SJCRH30 (cell line): ENCODE results near the gene YES1. TPM values are rescaled to one million over a fixed set of nuclear protein-coding genes. Genes with fewer than 3 reads are reported as not detected.

ENCODE experiments used
- DNase-seq, 2 experiments: peaks; one replicate each; pipeline ENCODE4 v3.0.0-alpha.2; 2015 to 2020
- H3K27ac ChIP-seq: fragments of 250-450 bp; sonication (Bioruptor Pico); 2 replicates; pipeline ENCODE4 v1.5.1; 2020; ENCODE audit warnings: mild to moderate bottlenecking, moderate library complexity
- H3K27me3 ChIP-seq: fragments of 250-450 bp; sonication (Bioruptor Pico); 2 replicates; pipeline ENCODE4 v1.5.1; 2020; ENCODE audit warnings: mild to moderate bottlenecking, moderate library complexity
- H3K36me3 ChIP-seq: fragments of 250-450 bp; sonication (Bioruptor Pico); 2 replicates; pipeline ENCODE4 v1.5.1; 2020; ENCODE audit warnings: mild to moderate bottlenecking, moderate library complexity
- H3K4me1 ChIP-seq: fragments of 250-450 bp; sonication (Bioruptor Pico); 2 replicates; pipeline ENCODE4 v1.5.1; 2020; ENCODE audit warnings: mild to moderate bottlenecking, moderate library complexity
- H3K4me3 ChIP-seq: fragments of 250-450 bp; sonication (Bioruptor Pico); 2 replicates; pipeline ENCODE4 v1.5.1; 2020; ENCODE audit warnings: mild to moderate bottlenecking, moderate library complexity
- H3K9me3 ChIP-seq: fragments of 250-450 bp; sonication (Bioruptor Pico); replicated peaks from 2 replicates; pipeline ENCODE4 v1.5.1; 2020; ENCODE audit warnings: mild to moderate bottlenecking, moderate library complexity
- total RNA-seq: library from RNA; depleted of rRNA; stranded (reverse); fragments of >200 nt; shearing (Covaris generic); gene quantifications from 2 replicates; pipeline ENCODE4 v1.2.3, GENCODE V29; 2014

YES1 gene
- total RNA-seq, 1 experiment from 2014 or later: 185 TPM

DNA sequence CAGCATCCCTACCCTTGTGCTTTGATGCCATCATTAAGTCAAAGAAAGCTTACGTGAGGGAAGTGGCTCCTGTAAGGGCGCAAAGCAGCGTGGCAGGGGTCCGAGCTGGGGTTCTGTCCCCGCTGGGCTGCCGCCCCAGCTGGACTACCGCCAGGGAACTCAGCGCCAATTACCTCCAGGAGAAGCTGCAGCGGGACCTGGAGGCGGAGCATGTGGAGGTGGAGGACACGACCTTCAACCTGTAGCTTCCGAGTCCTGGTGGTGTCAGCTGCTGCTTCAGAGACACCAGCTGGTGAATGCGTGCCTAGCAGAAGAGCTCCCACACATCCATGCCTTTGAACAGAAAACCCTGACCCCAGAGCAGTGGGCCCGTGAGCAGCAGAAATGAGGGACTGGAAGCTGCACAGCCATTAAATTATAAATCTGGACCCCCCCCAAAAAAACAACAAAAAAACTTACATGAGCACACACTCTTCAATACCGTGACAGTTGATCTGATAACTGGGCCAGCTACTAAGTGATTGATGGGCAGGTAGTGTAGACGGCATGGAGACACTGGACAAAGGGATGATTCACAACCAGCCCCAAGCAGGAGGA is 20.1 kb upstream of the YES1 start:
- Histone ChIP-seq H3K9me3 (no peaks in the 10 kb centered on the region), H3K4me1 (peaks cover 7% of the 10 kb centered on the region), H3K4me3 (no peak overlapping the region), H3K27me3 (no peaks in the 10 kb centered on the region), H3K36me3 (no peaks in the 10 kb centered on the region), H3K27ac (no peak overlapping the region)
- peak; percentile 21 to 34 for DNase-seq

DNA sequence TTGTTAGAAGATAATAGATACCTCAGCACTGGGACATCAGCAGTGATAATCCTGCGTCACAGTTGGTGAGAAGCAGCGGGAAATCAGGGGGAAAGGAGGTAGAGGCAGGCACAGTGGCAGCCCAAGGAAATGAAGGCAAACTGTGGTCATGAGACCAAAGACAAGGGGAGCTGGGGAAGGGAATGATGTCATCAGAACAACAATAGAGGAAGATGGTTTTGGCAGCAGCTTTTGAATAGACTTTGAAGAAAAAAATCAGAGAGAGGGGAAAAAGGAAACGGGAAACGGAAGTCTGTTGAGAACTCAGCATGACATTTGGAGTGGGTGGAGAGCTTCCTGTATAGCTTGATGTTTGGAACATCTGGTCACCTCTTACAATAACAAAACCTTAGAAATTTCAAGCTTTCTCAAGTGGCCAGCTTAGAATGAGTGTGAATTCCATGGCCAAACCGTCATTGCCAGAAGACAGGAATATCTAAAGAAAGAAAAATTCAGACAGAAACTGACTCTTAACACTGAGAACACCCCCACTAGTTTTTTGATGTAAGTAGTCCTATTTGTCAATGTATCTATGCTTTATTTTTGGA is 18.4 kb upstream of the YES1 start:
- H3K4me1 ChIP-seq: peaks cover 7% of the 10 kb centered on the region
- peak overlapping the region; percentile 38 for H3K27ac ChIP-seq
- peak; percentile 42 to 71 for DNase-seq
- H3K9me3 ChIP-seq: no peaks in the 10 kb centered on the region
- H3K4me3 ChIP-seq: peak overlapping the region; percentile 14
- H3K36me3 ChIP-seq: no peaks in the 10 kb centered on the region
- H3K27me3 ChIP-seq: no peaks in the 10 kb centered on the region

DNA sequence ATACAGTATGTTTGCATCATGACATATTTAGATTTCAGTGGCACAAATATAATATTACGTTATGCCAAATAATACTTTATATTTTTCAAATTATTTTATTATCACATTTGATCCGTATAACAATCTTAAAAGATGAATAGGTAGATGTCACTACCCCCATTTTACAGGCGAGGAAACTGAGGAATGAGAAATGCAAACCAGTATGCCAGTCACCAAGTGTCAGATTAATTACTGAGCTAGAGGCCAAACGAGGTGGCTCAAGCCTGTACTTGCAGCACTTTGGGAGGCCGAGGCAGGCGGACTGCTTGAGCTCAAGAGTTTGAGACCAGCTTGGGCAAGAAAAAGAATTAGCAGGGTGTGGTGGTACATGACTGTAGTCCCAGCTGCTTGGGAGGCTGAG is 17.4 kb upstream of the YES1 start:
- no peak overlapping the region for H3K4me3 ChIP-seq
- H3K27ac ChIP-seq: no peak overlapping the region
- no peaks in the 10 kb centered on the region for H3K9me3 ChIP-seq
- no peaks in the 10 kb centered on the region for H3K27me3 ChIP-seq
- DNase-seq: no peak
- H3K36me3 ChIP-seq: no peaks in the 10 kb centered on the region
- H3K4me1 ChIP-seq: peaks cover 7% of the 10 kb centered on the region

DNA sequence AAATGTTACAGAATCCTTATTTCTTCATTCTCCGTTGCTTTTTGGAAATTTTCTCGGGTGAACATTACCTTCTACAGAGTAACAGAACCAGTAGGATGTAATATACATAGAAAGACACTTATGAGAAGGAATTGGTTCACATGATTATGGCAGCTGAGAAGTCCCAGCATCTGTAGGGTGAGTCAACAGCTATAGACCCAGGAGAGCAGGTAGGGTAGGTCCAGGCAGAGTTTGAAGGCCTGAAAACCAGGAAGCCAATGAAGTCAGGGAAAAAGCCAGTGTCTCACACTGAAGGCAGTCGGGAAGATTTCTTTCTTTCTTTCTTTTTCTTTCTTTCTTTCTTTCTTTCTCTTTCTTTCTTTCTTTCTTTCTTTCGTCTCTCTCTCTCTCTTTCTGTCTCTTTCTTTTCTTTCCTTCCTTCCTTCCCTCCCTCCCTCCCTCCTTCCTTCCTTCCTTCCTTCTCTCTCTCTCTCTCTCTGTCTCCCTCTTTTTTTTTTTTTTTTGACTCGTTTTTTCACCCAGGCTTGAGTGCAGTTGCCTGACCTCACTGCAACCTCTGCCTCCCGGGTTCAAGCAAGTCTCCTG is 15.1 kb upstream of the YES1 start:
- no peak overlapping the region for H3K4me3 ChIP-seq
- H3K4me1 ChIP-seq: peaks cover 7% of the 10 kb centered on the region
- no peaks in the 10 kb centered on the region for H3K9me3 ChIP-seq
- no peak overlapping the region for H3K27ac ChIP-seq
- no peaks in the 10 kb centered on the region for H3K36me3 ChIP-seq
- H3K27me3 ChIP-seq: 0 out of 2 replicates have a peak, but pooled peaks cover 4% of the 10 kb centered on the region
- no peak for DNase-seq

DNA sequence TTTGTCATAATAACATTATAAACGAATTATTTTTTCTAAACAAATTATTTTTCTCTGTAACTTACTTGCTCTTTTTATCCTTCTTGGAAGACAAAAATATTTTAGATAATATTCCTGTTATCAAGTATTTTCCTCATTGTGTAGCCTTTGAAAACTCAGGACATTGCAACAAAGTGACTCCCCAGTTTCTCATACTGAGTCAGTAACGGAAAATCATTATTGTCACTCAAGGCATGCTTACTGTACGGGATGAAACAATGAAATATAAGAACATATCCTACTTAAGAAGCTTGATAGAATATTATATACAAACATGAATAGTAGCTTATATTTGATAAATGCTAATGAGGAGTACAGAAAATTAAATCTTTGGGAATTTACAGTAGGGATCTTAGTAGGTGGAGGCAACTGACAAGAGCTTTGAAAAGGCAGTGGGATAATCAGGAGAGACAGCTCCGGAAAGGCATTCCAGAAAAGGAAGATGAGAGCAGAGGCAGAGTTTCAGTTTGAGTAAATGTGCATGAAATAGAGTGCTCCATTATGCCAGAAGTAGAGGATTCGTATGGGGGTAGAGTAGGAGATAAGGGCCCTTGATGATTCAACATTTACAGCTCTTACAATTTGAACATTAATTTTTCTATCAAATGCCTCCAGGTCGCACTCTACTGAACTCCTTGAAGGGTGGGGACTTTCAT is 14.0 kb upstream of the YES1 start:
- peaks cover 7% of the 10 kb centered on the region for H3K4me1 ChIP-seq
- no peak overlapping the region for H3K27ac ChIP-seq
- H3K36me3 ChIP-seq: no peaks in the 10 kb centered on the region
- H3K27me3 ChIP-seq: 0 out of 2 replicates have a peak, but pooled peaks cover 4% of the 10 kb centered on the region
- no peaks in the 10 kb centered on the region for H3K9me3 ChIP-seq
- no peak overlapping the region for H3K4me3 ChIP-seq
- no peak for DNase-seq

GRCh38 chr18:824179-824578 is 12.1 kb upstream of the YES1 start:
- DNase-seq: no peak
- Histone ChIP-seq H3K4me1 (no peaks in the 10 kb centered on the region), H3K36me3 (no peaks in the 10 kb centered on the region), H3K9me3 (no peaks in the 10 kb centered on the region), H3K4me3 (no peak overlapping the region), H3K27me3 (0 out of 2 replicates have a peak, but pooled peaks cover 4% of the 10 kb centered on the region), H3K27ac (no peak overlapping the region)

GRCh38 chr18:820591-821165 is 8.6 kb upstream of the YES1 start:
- H3K4me3 ChIP-seq: no peak overlapping the region
- DNase-seq: no peak

DNA sequence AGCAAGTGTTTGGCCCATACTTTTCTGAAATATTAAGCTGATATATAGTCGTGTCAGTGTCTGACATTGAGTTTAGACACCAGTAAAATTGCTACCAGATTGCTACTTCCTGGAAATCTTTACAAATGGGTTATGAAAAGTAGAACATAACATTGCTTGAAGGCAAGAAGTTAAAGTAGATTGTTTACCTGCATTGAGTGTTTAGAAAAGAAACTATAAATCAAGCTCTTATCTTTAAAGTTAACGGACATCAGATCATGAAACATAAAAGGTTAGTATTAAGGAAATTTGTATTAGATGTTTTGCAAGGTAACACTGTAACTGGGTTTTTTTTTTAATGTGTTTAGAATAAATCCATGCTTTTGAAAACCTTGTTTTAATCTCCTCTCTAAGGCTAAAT is 4.8 kb upstream of the YES1 start:
- no peaks in the 10 kb centered on the region for H3K27me3 ChIP-seq
- H3K9me3 ChIP-seq: no peaks in the 10 kb centered on the region
- H3K36me3 ChIP-seq: no peaks in the 10 kb centered on the region
- H3K4me1 ChIP-seq: no peaks in the 10 kb centered on the region; the same call in 1 of the 2 replicates
- H3K4me3 ChIP-seq: no peak overlapping the region
- no peak overlapping the region for H3K27ac ChIP-seq
- DNase-seq: no peak

More at GRCh38 chr18:820591-821165, 8.6 kb upstream of the YES1 start:
- no peaks in the 10 kb centered on the region for H3K9me3 ChIP-seq
- 0 out of 2 replicates have a peak, but pooled peaks cover 4% of the 10 kb centered on the region for H3K27me3 ChIP-seq
- no peaks in the 10 kb centered on the region for H3K36me3 ChIP-seq
- no peak overlapping the region for H3K27ac ChIP-seq
- H3K4me1 ChIP-seq: no peaks in the 10 kb centered on the region; the same call in 1 of the 2 replicates

DNA sequence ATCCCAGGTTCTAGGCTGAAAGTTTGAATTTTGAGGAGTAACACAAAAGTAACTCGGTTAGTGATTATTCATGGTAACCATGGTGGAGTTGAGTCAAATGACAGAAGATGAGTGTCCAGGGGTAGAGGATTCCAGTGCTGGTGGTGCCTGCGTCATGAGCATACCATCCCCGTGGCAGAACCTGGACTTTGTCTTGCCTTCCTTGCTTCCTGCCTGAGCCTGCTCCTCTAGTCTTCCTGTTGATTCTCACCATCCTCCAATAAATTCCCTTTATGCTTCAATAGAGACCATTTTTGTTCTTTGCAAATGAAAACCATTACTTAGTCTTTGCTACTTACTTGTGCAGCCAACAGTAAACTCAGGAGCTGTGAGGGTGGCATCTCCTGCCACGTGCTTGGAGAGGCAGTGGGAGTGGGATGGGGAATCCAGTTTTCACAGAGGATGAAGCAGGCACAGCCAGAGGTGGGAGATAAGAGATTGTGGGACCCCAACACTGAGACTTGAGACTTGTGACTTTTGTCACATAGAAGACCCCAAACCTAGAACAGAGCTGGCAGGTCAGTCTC is 4.1 kb upstream of the YES1 start:
- DNase-seq: no peak
- Histone ChIP-seq H3K36me3 (no peaks in the 10 kb centered on the region), H3K27me3 (no peaks in the 10 kb centered on the region), H3K4me1 (no peaks in the 10 kb centered on the region; the same call in 1 of the 2 replicates), H3K9me3 (no peaks in the 10 kb centered on the region), H3K4me3 (no peak overlapping the region), H3K27ac (no peak overlapping the region)

GRCh38 chr18:815353-815752 is 3.3 kb upstream of the YES1 start:
- Histone ChIP-seq H3K27ac (no peak overlapping the region), H3K9me3 (no peaks in the 10 kb centered on the region), H3K4me1 (no peaks in the 10 kb centered on the region; the same call in 1 of the 2 replicates), H3K4me3 (no peak overlapping the region), H3K27me3 (no peaks in the 10 kb centered on the region), H3K36me3 (no peaks in the 10 kb centered on the region)
- no peak for DNase-seq

- no peaks in the 10 kb centered on the region for H3K36me3 ChIP-seq
- H3K9me3 ChIP-seq: no peaks in the 10 kb centered on the region
- no peak overlapping the region for H3K27ac ChIP-seq
- no peaks in the 10 kb centered on the region for H3K27me3 ChIP-seq
- DNase-seq: no peak
- H3K4me1 ChIP-seq: no peaks in the 10 kb centered on the region; the same call in 1 of the 2 replicates
- no peak overlapping the region for H3K4me3 ChIP-seq
These were observed 2.5 kb upstream of the YES1 start for GRCh38 chr18:814300-815084.

- no peak for DNase-seq
- H3K9me3 ChIP-seq: no peaks in the 10 kb centered on the region
- no peaks in the 10 kb centered on the region for H3K27me3 ChIP-seq
- no peaks in the 10 kb centered on the region for H3K36me3 ChIP-seq
- peak overlapping the region; percentile 83; the same call in 1 of the 2 replicates for H3K27ac ChIP-seq
- H3K4me1 ChIP-seq: peaks cover 4% of the 10 kb centered on the region
- H3K4me3 ChIP-seq: peak overlapping the region; percentile 100
These were observed 1.4 kb upstream of the YES1 start for GRCh38 chr18:813172-814071.
